Skeletal muscle satellite cell (primary cell): ENCODE results near the gene P2RY14.

ENCODE experiments used
- H3K27me3 ChIP-seq: 2 replicates; pipeline ENCODE4 v1.7.0; 2013; ENCODE audit warnings: low read length; ENCODE audit not compliant: control insufficient read depth, insufficient read depth
- H3K36me3 ChIP-seq: 2 replicates; pipeline ENCODE4 v1.7.0; 2013; ENCODE audit warnings: mild to moderate bottlenecking, control low read depth, low read length; ENCODE audit not compliant: insufficient read depth
- H3K4me1 ChIP-seq: 2 replicates; pipeline ENCODE4 v1.7.0; 2013; ENCODE audit warnings: low read length; ENCODE audit not compliant: control insufficient read depth, insufficient read depth
- H3K4me2 ChIP-seq: 2 replicates; pipeline ENCODE4 v1.7.0; 2013; ENCODE audit warnings: mild to moderate bottlenecking, low read length
- H3K4me3 ChIP-seq: 2 replicates; pipeline ENCODE4 v1.7.0; 2013; ENCODE audit warnings: low read length
- H3K9ac ChIP-seq: 2 replicates; pipeline ENCODE4 v1.7.0; 2013; ENCODE audit warnings: mild to moderate bottlenecking, low read depth, low read length, moderate library complexity
- H3K9me3 ChIP-seq: replicated peaks from 2 replicates; pipeline ENCODE4 v1.7.0; 2013; ENCODE audit warnings: mild to moderate bottlenecking, control low read depth, low read length

P2RY14 gene

DNA sequence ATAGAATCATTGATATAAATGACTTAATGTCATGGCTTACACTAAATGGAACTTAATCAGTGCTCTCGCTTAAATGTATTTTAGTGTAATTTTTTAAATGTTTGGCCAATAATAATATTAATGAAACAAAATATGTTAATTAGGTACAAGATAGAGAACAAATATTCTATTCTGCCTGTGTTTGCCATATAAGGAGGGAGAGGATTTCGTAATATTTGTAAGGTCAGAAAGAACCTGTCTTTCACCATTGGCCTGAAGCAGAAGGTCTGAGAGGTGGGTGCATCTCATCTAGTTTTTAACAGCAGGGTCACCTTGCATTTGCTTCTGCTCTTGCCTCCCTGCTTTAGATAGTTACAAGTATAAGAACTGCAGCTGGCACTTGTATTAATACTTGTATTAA, 35.8 kb upstream of the P2RY14 start:
- Histone ChIP-seq H3K4me3 (no peak overlapping the region), H3K9ac (no peak overlapping the region), H3K4me2 (no peak overlapping the region), H3K4me1 (peaks cover 31% of the 10 kb centered on the region), H3K9me3 (no peaks in the 10 kb centered on the region), H3K36me3 (no peaks in the 10 kb centered on the region), H3K27me3 (no peaks in the 10 kb centered on the region)

- H3K36me3 ChIP-seq = no peaks in the 10 kb centered on the region
- no peak overlapping the region for H3K4me2 ChIP-seq
- H3K9ac ChIP-seq = no peak overlapping the region
- H3K4me3 ChIP-seq = no peak overlapping the region
- H3K4me1 ChIP-seq = peaks cover 28% of the 10 kb centered on the region
- H3K27me3 ChIP-seq = no peaks in the 10 kb centered on the region
- H3K9me3 ChIP-seq = no peaks in the 10 kb centered on the region
Measured at GRCh38 chr3:151312972-151313371, 34.6 kb upstream of the P2RY14 start.

- no peaks in the 10 kb centered on the region for H3K36me3 ChIP-seq
- H3K27me3 ChIP-seq = no peaks in the 10 kb centered on the region
- H3K4me3 ChIP-seq = no peak overlapping the region
- peaks cover 41% of the 10 kb centered on the region for H3K4me1 ChIP-seq
- no peaks in the 10 kb centered on the region for H3K9me3 ChIP-seq
- no peak overlapping the region for H3K9ac ChIP-seq
- H3K4me2 ChIP-seq = no peak overlapping the region
Measured at GRCh38 chr3:151309566-151309965, 31.2 kb upstream of the P2RY14 start.

GRCh38 chr3:151307583-151308488, 29.5 kb upstream of the P2RY14 start:
- no peak overlapping the region for H3K4me3 ChIP-seq
- H3K4me2 ChIP-seq = peak overlapping the region; percentile 50
- no peaks in the 10 kb centered on the region for H3K9me3 ChIP-seq
- no peaks in the 10 kb centered on the region for H3K27me3 ChIP-seq
- peaks cover 41% of the 10 kb centered on the region for H3K4me1 ChIP-seq
- peak overlapping the region; percentile 35 for H3K9ac ChIP-seq
- H3K36me3 ChIP-seq = no peaks in the 10 kb centered on the region

- no peak overlapping the region for H3K4me2 ChIP-seq
- no peaks in the 10 kb centered on the region for H3K9me3 ChIP-seq
- H3K4me3 ChIP-seq = no peak overlapping the region
- no peak overlapping the region for H3K9ac ChIP-seq
- no peaks in the 10 kb centered on the region for H3K27me3 ChIP-seq
- peaks cover 43% of the 10 kb centered on the region for H3K4me1 ChIP-seq
- no peaks in the 10 kb centered on the region for H3K36me3 ChIP-seq
Measured at GRCh38 chr3:151307131-151307530, 28.8 kb upstream of the P2RY14 start.

GRCh38 chr3:151306168-151306810, 27.9 kb upstream of the P2RY14 start:
- H3K36me3 ChIP-seq = no peaks in the 10 kb centered on the region
- peak overlapping the region; percentile 6 for H3K9ac ChIP-seq
- H3K4me1 ChIP-seq = peaks cover 46% of the 10 kb centered on the region
- H3K27me3 ChIP-seq = no peaks in the 10 kb centered on the region
- H3K9me3 ChIP-seq = no peaks in the 10 kb centered on the region
- H3K4me2 ChIP-seq = peak overlapping the region; percentile 65
- peak overlapping the region; percentile 21 for H3K4me3 ChIP-seq

DNA sequence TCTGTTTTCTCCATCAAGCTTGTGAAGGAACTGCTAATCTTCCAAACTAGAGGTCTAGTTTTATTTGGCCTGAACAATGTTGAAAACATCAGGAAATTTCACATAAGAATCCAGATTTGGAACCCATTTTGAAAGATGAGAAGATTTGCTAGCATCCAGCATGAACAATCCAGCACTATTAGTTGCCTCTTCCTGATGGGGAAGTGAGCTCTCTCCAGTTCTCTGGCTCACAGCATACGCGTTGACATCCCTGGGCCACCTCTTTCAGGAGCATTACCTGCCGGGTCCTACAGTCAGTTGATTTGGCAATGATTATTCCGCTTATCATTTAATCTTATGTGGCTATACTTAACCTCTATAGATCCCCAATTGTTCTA, 27.4 kb upstream of the P2RY14 start:
- Histone ChIP-seq H3K9me3 (no peaks in the 10 kb centered on the region), H3K4me3 (peak overlapping the region; percentile 21)

GRCh38 chr3:151305060-151305774, 26.9 kb upstream of the P2RY14 start:
- Histone ChIP-seq H3K9ac (peak overlapping the region; percentile 6), H3K4me1 (peaks cover 46% of the 10 kb centered on the region), H3K4me3 (peak overlapping the region; percentile 21), H3K4me2 (peak overlapping the region; percentile 65), H3K36me3 (no peaks in the 10 kb centered on the region), H3K27me3 (no peaks in the 10 kb centered on the region), H3K9me3 (no peaks in the 10 kb centered on the region)

More for the DNA sequence above, 27.4 kb upstream of the P2RY14 start:
- peak overlapping the region; percentile 65 for H3K4me2 ChIP-seq
- no peaks in the 10 kb centered on the region for H3K27me3 ChIP-seq
- H3K9ac ChIP-seq = peak overlapping the region; percentile 6
- H3K4me1 ChIP-seq = peaks cover 46% of the 10 kb centered on the region
- no peaks in the 10 kb centered on the region for H3K36me3 ChIP-seq

DNA sequence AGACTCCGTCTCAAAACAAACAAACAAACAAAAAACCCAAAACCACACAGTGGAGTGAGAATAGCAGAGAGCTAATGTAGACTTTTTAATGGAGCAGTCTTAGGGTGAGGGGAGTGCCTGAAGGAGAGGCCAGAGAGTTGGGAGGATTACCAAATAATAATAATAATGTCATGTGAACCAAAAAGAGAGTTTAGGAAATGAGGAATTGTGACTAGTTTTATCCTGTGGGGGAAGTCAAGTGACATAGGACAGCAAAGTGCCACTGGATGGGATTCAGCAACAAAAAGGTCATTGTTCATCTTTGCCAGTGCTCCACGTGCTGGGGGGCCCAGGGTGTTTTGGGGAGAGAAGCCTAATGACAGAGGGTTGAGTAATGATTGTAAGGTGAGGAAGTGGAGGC, 25.4 kb upstream of the P2RY14 start:
- Histone ChIP-seq H3K4me1 (peaks cover 45% of the 10 kb centered on the region), H3K36me3 (no peaks in the 10 kb centered on the region)

DNA sequence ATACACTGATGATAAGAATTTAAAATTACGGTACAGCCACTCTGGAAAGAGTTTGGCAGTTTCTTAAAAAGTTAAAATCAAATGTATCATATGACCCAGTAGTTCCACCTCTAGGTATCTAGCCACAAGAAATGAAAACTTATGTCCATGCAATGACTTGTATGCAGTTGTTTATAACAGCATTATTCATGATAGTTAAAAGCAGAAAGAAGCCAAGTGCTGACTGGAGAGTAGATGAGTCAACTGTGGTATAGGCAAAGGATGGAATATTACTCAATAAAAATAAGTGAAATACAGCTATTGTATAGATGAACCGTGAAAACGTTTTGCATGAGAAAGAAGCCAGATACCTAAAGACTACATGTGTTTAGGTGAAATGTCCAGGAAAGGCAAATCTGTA, 23.4 kb upstream of the P2RY14 start:
- Histone ChIP-seq H3K27me3 (no peaks in the 10 kb centered on the region), H3K4me1 (peaks cover 25% of the 10 kb centered on the region), H3K4me2 (no peak overlapping the region), H3K9me3 (no peaks in the 10 kb centered on the region), H3K36me3 (no peaks in the 10 kb centered on the region), H3K9ac (no peak overlapping the region), H3K4me3 (no peak overlapping the region)

More for the DNA sequence above, 25.4 kb upstream of the P2RY14 start:
- no peaks in the 10 kb centered on the region for H3K27me3 ChIP-seq
- no peaks in the 10 kb centered on the region for H3K9me3 ChIP-seq
- H3K9ac ChIP-seq = no peak overlapping the region
- H3K4me3 ChIP-seq = no peak overlapping the region
- H3K4me2 ChIP-seq = no peak overlapping the region

- Histone ChIP-seq H3K4me3 (no peak overlapping the region), H3K4me2 (no peak overlapping the region), H3K27me3 (no peaks in the 10 kb centered on the region), H3K36me3 (no peaks in the 10 kb centered on the region), H3K9me3 (no peaks in the 10 kb centered on the region), H3K4me1 (peaks cover 13% of the 10 kb centered on the region), H3K9ac (no peak overlapping the region)
Measured at GRCh38 chr3:151300539-151300938, 22.2 kb upstream of the P2RY14 start.
